Ovary (tissue), 3 donors: ENCODE measurements around the gene RFX8.

Experiments
- EP300 ChIP-seq: sonication (generic); formaldehyde crosslinking; IDR thresholded peaks from one replicate; pipeline ENCODE4 v1.6.1; 2017; ENCODE audit warnings: antibody characterized with exemption
- TF ChIP-seq, protein P1 (sequence below), 3 donors: fragments of 450-650 bp in 2 of 3; fragments of 200-600 bp in 1 of 3; IDR thresholded peaks; one replicate each; pipeline versions ENCODE4 v1.5.1 to v1.8.0; 2016 to 2022; ENCODE audit warnings: antibody characterized with exemption in 3 of 3, mild to moderate bottlenecking in 1 of 3
- donor health status: DM: no; HTN: no; CAD: no.

DNA sequence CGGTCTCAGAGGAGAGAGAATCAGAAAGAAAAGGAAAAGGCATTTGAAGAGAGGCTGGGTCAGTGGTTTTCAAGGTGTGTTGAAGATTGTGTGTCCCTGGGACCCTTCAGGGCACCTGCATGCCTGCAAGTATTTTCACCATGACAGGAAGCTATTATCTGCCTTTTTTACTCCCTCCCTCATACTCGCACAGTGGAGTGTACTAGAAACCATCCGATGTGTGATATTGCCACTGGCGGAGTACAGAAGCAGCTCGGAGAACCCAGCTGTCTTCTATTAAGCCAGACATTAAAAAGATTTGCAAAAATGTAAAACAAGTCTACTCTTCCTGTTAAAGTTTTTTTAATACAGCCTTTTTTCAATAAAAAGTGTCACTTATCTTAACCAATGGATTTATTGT is 33.7 kb upstream of the RFX8 start:
- TF ChIP-seq, protein P1, sequence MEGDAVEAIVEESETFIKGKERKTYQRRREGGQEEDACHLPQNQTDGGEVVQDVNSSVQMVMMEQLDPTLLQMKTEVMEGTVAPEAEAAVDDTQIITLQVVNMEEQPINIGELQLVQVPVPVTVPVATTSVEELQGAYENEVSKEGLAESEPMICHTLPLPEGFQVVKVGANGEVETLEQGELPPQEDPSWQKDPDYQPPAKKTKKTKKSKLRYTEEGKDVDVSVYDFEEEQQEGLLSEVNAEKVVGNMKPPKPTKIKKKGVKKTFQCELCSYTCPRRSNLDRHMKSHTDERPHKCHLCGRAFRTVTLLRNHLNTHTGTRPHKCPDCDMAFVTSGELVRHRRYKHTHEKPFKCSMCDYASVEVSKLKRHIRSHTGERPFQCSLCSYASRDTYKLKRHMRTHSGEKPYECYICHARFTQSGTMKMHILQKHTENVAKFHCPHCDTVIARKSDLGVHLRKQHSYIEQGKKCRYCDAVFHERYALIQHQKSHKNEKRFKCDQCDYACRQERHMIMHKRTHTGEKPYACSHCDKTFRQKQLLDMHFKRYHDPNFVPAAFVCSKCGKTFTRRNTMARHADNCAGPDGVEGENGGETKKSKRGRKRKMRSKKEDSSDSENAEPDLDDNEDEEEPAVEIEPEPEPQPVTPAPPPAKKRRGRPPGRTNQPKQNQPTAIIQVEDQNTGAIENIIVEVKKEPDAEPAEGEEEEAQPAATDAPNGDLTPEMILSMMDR (IDR thresholded peaks at IDR 0.05): no peak
- TF ChIP-seq EP300: no peak
